Measurements from ENCODE around the gene DCUN1D5.
A peak's percentile ranks its signal among the peaks of the same experiment; 100 is the strongest.

Gene DCUN1D5

GRCh38 chr11:103091801-103092524 lies at the start of gene DCUN1D5:
DCUN1D5 (minus strand) TSS chr11:103092160; CDS start chr11:103091872, 288 bp downstream.
- DNase-seq (ENCODE audit: low read depth in 2 of 2): peak; percentile 90 to 94

- no peak for DNase-seq (ENCODE audit: low read depth in 2 of 2)
Measured at GRCh38 chr11:103125462-103125861, 33.5 kb upstream of the DCUN1D5 start.

DNA sequence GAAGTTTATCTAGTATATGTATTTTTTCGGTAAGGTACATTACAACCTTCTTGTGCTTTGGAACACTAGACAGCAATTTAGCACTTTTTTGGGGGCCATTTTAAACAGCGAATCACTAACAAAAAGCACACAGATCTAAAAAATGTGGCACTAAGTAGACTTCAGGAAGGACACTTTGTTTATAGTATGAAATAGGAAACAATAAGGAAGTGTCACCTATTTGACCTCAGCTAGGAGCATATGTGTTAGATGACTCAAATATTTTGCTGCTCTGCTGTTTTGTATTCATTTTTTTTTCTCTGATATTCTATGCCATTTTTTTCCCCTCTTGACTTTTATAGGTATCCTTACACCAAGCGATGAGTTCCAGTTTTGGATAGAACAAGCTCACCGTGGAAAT lies 22.9 kb upstream of the DCUN1D5 start:
- DNase-seq (ENCODE audit: low read depth in 2 of 2): no peak

DNA sequence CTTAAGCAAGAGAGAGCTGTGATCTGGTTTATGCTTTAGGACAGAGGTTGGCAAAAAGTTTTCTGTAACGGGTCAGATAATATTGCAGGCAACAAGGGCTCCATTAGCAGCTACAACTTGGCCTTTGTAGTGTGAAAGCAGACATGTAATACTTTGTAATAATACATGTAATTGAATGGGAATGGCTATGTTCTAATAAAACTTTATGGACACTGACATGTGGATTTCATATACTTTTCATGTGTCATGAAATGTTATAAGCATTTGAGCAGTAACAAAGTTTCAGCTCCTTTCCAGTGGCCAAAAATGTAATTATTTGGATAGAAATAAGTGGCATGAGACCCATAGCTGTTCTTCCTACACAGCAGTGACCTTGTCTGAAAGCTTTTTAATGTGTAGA lies 20.4 kb upstream of the DCUN1D5 start:
- no peak for DNase-seq (ENCODE audit: low read depth in 2 of 2)

DNA sequence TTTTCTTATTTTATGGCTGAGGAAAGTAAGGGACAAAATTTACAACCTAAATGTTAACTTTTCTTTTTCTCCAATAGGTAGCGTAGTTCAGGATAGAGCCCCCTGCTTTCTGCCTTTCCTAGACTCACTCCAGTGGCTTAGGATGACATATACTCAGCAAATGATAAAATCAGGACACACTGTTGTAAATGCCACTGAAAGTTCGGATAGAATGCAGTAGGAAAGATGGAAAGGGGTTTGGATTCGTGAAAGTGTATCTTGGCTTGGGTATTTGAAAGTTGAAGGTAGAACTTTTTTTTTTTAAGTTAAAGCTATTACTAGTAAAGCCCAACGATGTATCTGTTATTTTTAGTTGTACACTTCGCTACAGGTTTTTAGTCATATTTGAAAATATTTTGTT lies 19.4 kb upstream of the DCUN1D5 start:
- DNase-seq (ENCODE audit: low read depth in 2 of 2): no peak

- DNase-seq (ENCODE audit: low read depth in 2 of 2): no peak
Measured at GRCh38 chr11:103110391-103110790, 18.4 kb upstream of the DCUN1D5 start.

GRCh38 chr11:103109818-103110388 lies 17.9 kb upstream of the DCUN1D5 start:
- peak in 1 of 2 donors; percentile 0 for DNase-seq (ENCODE audit: low read depth in 2 of 2)

DNA sequence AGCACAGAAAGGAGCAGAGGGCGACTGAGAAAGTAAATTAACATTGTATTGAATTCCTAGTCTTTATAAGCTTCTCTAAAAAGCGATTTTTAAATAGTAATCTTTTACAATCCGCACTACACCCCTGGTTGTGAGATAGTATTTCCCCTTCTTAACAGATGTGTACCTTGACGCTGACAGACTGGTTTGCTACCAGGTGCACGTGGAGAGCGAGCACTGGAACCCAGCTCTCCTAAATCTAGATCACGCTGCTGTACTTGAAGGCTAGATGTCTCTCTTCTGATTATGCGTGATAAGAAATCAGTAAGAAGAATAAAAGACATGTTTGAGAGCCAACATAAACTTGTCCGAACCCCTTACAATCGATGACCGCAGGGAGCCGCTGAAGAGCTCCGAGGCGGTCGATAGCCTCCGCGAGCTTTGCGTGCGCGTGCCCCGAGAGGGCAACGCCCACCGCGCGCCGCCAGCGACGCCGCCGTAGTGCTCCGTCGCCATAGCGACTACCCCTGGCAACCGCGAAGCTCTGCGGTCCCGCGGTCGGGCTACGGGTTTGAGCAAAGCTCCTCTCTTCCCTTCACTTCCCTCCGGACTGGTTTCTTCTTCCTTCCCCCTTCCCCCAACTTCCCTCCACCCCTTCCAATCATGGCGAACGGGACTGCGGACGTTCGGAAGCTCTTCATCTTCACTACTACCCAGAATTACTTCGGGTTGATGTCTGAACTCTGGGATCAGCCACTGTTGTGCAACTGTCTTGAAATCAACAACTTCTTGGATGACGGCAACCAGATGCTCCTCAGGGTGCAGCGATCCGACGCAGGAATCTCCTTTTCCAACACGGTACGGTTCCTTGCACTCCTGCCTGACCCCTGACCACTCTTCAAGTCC lies 17.2 kb upstream of the DCUN1D5 start, which contains the start of gene DYNC2H1:
Gene DYNC2H1 (plus strand): TSS at position 494 of the 885 bp plus-strand sequence. CDS start 149 bp downstream, at position 643.
- DNase-seq (ENCODE audit: low read depth in 2 of 2): peak; percentile 74 to 83

- DNase-seq (ENCODE audit: low read depth in 2 of 2): no peak
Measured at GRCh38 chr11:103097279-103097678, 5.3 kb upstream of the DCUN1D5 start.

DNA sequence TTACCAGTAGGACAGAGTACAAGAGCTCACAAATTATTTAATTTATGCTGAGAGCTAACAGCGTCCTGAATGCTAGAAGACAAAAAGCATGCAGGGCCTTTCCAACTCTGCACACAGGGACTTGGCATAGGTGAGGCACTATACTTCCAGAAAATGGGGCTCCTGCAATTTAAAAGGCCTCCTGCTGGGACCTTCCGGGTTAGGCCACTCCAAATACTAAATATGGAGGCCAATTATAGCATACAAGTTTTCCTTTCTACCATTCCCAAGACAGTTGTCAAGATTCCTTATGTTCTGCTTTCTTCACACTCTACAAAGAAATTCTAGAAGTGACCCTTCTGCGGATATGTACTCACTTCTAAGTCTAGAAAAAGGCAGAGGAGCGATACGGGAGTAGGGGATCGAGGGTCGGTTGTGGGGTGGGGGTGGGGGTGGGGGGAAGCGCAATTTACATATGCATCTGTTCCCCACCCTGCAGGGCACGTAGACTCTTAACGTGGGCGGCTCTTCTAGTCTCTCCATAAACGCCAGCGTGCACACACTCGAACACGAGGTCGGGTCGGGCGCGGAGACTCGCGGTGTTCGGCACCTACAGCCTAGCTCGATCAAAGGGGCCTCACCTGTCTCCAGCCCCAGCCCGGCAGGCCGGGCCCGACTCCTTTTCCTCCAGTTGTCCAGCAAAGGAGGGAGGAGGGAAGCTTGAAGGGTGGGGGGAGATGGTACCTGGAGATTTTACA lies 728 bp downstream of the DCUN1D5 start:
- no peak for DNase-seq (ENCODE audit: low read depth in 2 of 2)

GRCh38 chr11:103086461-103086860 lies 5.5 kb downstream of the DCUN1D5 start:
- DNase-seq (ENCODE audit: low read depth in 2 of 2): no peak

DNA sequence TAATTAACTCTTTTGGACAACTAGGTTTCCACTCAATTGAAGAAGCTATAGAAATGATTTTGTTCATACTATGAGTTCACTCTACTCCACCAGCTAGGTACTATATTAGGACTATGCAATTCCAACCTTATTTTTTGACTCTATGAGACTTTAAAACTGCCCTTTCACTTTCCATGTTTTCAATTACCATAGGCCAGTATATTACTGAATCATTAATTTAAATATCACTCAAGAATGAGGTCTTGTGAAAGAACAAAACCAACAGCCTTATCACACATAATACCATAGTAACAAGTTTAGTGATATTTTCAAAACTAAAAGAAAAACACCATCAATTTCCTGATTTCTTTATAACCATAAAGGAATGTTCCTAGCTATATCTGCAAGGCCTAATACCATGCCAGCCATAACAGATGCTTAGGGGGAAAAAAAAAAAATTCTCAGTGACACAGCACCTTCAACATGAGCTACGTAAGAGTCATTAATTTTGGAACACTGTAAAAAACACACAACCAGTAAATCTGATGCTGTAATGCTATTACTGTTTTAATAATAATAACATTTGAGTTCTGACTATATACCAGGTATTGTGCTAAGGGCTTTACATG lies 6.1 kb downstream of the DCUN1D5 start:
- DNase-seq (ENCODE audit: low read depth in 2 of 2): no peak

DNA sequence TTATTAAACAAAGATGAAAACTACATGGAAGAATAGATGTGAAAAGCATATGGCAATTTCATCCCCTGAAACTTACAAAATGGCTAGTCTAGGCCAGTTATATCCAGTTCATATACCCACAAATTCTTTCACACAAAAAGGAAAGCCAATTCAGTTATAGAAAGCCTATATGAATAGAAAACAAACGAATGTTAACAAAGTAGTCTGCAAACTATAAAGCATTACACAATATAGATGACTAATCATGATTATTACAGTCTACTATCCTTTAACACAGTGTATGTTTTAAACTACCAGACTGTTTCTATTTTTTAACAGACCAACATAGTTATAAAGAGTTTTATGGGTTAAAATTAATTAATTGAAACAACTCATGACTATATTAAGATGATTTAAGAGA lies 12.1 kb downstream of the DCUN1D5 start:
- DNase-seq (ENCODE audit: low read depth in 2 of 2): no peak

DNA sequence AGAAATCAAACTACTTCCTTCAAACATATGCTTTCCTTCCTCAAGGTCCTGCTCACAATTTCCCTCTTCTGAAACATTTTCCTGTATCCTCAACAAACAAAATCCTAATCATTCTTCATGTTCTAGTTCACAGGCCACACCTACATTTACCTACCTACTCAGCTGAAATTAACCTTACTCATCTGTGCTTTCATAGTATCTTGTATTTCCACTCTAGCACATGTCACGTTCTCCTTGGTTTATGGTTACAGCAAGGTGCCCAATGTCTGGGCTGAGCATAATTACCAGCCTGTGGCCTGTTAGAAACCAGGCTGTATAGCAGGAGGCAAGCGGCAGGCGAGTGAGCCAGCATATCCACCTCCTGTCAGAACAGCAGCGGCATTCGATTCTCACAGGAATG lies 13.2 kb downstream of the DCUN1D5 start:
- no peak for DNase-seq (ENCODE audit: low read depth in 2 of 2)

- no peak for DNase-seq (ENCODE audit: low read depth in 2 of 2)
Measured at GRCh38 chr11:103077554-103077953, 14.4 kb downstream of the DCUN1D5 start.

DNA sequence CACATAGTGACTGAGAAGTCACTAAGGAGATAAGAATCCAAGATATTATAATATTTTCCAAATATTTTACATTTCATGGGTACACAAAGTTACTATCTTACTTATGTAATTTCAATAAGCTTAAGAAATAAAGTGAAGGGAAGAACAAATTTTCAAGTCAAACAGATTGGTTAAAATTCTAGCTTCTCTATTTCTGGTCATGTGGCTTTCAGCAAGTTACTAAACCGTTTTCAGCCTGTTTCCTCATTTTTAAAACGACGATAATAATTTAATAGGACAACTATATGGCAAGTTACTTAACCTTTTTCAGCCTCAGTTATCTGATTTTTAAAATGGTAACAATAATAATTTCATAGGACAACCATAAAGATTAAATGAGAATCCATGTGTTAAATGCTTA lies 15.6 kb downstream of the DCUN1D5 start:
- DNase-seq (ENCODE audit: low read depth in 2 of 2): no peak

- no peak for DNase-seq (ENCODE audit: low read depth in 2 of 2)
Measured at GRCh38 chr11:103071008-103071407, 21.0 kb downstream of the DCUN1D5 start.

DNA sequence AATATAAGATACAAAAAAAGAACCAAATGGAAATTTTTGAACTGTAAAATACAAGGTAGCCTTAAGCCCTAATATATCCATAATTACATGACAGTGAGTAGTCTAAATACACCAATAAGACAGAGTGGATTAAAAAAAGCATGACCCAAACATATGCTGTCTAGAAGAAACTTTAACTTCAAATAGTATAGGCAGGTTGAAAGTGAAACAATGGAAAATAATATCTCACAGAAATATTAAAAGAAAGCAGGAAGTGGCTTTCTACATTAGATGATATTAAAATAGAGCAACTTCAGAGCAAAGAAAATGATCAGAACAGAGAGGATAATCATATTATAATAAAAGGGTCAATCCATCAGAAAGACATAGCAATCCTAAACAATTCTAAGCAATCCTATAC lies 21.8 kb downstream of the DCUN1D5 start:
- no peak for DNase-seq (ENCODE audit: low read depth in 2 of 2)

DNA sequence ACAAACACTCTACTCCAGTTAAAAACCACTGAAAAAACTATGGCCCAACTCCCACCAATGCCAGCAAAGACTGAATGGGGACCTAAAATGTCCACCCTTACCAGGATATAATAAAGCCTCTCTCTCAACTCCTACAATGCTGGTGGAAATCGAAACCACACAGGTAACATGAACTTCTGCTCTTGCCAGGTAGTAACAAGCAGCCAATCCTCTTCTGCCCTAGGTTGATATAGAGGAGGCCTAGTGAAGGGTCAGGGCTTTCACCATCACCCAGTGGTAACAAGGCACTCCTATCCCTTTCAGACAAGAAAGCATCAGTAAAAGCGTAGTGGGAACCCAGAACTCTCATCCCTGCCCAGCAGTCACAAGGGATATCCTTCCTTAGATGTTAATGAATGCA lies 22.6 kb downstream of the DCUN1D5 start:
- DNase-seq (ENCODE audit: low read depth in 2 of 2): no peak

DNA sequence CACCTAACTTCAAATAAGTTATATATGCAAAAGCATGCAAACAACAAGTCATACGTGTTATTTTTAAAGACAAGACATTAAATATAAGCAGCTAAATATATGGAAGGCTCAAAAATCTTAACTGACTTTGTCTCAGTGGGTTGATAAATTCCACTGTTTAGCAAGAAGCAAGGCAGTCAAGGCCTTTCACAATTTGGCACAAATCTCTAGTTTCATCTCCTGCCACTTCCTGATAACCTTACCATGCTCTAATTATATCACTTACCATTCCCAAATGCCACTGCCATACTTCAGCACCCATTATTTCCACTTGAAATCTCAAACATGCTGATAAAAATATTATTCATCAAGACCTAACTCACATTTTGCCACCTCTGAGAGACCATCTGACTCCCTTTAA lies 24.8 kb downstream of the DCUN1D5 start:
- no peak for DNase-seq (ENCODE audit: low read depth in 2 of 2)

DNA sequence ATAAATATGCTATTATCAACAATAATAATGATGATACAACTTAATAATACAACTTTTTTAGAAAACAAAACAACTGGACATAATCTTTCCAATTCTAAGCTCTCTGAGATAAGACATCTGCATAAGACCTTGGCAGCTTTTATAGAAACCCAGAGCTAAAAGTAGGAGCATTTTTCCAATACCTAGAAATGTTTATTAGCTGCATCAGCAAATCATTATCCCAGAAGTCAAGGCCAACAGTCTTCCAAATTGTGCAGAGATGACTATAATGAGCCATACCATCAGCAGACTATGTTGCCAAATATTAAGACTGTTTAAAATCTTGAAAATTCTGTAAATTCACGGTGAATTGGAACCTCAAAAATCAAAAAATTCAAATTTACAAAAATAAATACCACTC lies 30.3 kb downstream of the DCUN1D5 start:
- no peak for DNase-seq (ENCODE audit: low read depth in 2 of 2)

All from stimulated activated CD4-positive, alpha-beta T cell treated with anti-CD3 and anti-CD28 coated beads, Interleukin-15, amount 100 ng/mL, for 48 hours (primary cell).